Body of pancreas (tissue), 2 donors: ENCODE results near the gene PRAMEF5. TPM values are rescaled to one million over a fixed set of nuclear protein-coding genes. Genes with fewer than 3 reads are reported as not detected.

Source experiments
- small RNA-seq: library from RNA; depleted of rRNA; stranded (forward); fragments of <200 nt; gene quantifications from one replicate; pipeline ENCODE3, GENCODE V24; 2016
- total RNA-seq, 2 donors: library from RNA; depleted of rRNA; stranded (reverse); fragments of >200 nt; gene quantifications; one replicate each; pipeline ENCODE4 v1.1.0, GENCODE V29; 2016

The PRAMEF5 gene
- total RNA-seq, 2 donors from 2014 or later = not detected

Small RNA genes lying within 50 kb of the gene (small RNA-seq; reads per million reads assigned to genes)
- gene RNU6-771P = not detected

Other genes with a start within 250 kb of the PRAMEF5 start
- gene PRAMEF27, start 197.6 kb upstream of the PRAMEF5 start, total RNA-seq = not detected
- not detected for gene HNRNPCL3, start 193.4 kb upstream of the PRAMEF5 start, total RNA-seq
- gene PRAMEF25, start 183.4 kb upstream of the PRAMEF5 start, total RNA-seq = not detected
- not detected for gene HNRNPCL2, start 137.3 kb upstream of the PRAMEF5 start, total RNA-seq
- not detected for gene PRAMEF26, start 98.2 kb upstream of the PRAMEF5 start, total RNA-seq
- not detected for gene HNRNPCL4, start 88.6 kb upstream of the PRAMEF5 start, total RNA-seq
- not detected for gene PRAMEF9, start 82.3 kb upstream of the PRAMEF5 start, total RNA-seq
- gene PRAMEF13, start 52.8 kb upstream of the PRAMEF5 start, total RNA-seq = not detected
- gene PRAMEF18, start 28.0 kb upstream of the PRAMEF5 start, total RNA-seq = not detected
- not detected for gene PRAMEF8, start 30.9 kb downstream of the PRAMEF5 start, total RNA-seq
- not detected for gene PRAMEF33, start 49.3 kb downstream of the PRAMEF5 start, total RNA-seq
- not detected for gene PRAMEF15, start 61.4 kb downstream of the PRAMEF5 start, total RNA-seq
- not detected for gene PRAMEF14, start 92.9 kb downstream of the PRAMEF5 start, total RNA-seq
- not detected for gene PRAMEF19, start 117.7 kb downstream of the PRAMEF5 start, total RNA-seq
- not detected for gene PRAMEF17, start 135.4 kb downstream of the PRAMEF5 start, total RNA-seq
- not detected for gene PRAMEF20, start 156.3 kb downstream of the PRAMEF5 start, total RNA-seq